Mucosa of stomach (tissue), 1 donor: ENCODE data around the gene CSH2.
"Not testable (repeated sequence)": the region's sequence is repeated elsewhere in the genome, so short reads cannot be mapped to it uniquely, and the experiment has no call there.

Experiments used
- H3K27me3 ChIP-seq: one replicate; pipeline ENCODE4 v1.7.0; 2013; ENCODE audit warnings: mild to moderate bottlenecking, low read length; ENCODE audit not compliant: control insufficient read depth, insufficient read depth
- H3K36me3 ChIP-seq: one replicate; pipeline ENCODE4 v1.7.0; 2013; ENCODE audit warnings: low read length; ENCODE audit not compliant: control insufficient read depth, insufficient read depth
- H3K4me1 ChIP-seq: one replicate; pipeline ENCODE4 v1.7.0; 2013; ENCODE audit warnings: mild to moderate bottlenecking, low read length; ENCODE audit not compliant: control insufficient read depth, insufficient read depth
- H3K4me3 ChIP-seq: one replicate; pipeline ENCODE4 v1.7.0; 2013; ENCODE audit warnings: low read length
- H3K9ac ChIP-seq: one replicate; pipeline ENCODE4 v1.7.0; 2013; ENCODE audit warnings: mild to moderate bottlenecking, low read length, moderate library complexity
- H3K9me3 ChIP-seq: one replicate; pipeline ENCODE4 v1.7.0; 2013; ENCODE audit warnings: mild to moderate bottlenecking, low read length, moderate library complexity; ENCODE audit not compliant: control insufficient read depth
- donor health status: Pancreatic carcinoma.

CSH2 gene

GRCh38 chr17:63843910-63844677 lies 29.4 kb downstream of the CSH2 start:
- no peaks in the 10 kb centered on the region for H3K9me3 ChIP-seq
- peaks cover 23% of the 10 kb centered on the region for H3K4me1 ChIP-seq
- H3K36me3 ChIP-seq = no peaks in the 10 kb centered on the region
- no peaks in the 10 kb centered on the region for H3K27me3 ChIP-seq
- H3K4me3 ChIP-seq = no peak overlapping the region
- peak overlapping the region; percentile 70 for H3K9ac ChIP-seq

DNA sequence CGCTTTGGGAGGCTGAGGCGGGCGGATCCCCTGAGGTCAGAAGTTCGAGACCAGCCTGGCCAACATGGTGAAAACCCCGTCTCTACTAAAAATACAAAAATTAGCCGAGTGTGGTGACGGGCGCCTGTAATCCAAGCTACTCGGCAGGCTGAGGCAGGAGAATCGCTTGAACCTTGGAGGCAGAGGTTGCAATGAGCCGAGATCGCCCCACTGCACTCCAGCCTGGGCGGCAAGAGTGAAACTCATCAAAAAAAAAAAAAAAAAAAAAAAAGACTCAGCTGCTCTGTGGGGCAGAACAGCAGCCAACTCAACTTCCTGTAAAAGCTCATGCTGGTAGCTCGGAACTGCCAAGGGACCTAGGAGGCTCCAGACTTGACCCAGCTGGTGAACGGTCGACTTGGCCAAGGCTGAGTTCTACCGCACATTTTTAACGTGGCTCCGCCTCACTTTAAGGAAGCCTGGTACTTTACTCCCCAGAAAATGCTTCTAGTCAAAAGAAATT lies 30.0 kb downstream of the CSH2 start:
- peaks cover 30% of the 10 kb centered on the region for H3K4me1 ChIP-seq
- peak overlapping the region; percentile 37 for H3K4me3 ChIP-seq
- H3K36me3 ChIP-seq, H3K27me3 ChIP-seq, H3K9me3 ChIP-seq: not testable (repeated sequence)
- H3K9ac ChIP-seq = peak overlapping the region; percentile 70

DNA sequence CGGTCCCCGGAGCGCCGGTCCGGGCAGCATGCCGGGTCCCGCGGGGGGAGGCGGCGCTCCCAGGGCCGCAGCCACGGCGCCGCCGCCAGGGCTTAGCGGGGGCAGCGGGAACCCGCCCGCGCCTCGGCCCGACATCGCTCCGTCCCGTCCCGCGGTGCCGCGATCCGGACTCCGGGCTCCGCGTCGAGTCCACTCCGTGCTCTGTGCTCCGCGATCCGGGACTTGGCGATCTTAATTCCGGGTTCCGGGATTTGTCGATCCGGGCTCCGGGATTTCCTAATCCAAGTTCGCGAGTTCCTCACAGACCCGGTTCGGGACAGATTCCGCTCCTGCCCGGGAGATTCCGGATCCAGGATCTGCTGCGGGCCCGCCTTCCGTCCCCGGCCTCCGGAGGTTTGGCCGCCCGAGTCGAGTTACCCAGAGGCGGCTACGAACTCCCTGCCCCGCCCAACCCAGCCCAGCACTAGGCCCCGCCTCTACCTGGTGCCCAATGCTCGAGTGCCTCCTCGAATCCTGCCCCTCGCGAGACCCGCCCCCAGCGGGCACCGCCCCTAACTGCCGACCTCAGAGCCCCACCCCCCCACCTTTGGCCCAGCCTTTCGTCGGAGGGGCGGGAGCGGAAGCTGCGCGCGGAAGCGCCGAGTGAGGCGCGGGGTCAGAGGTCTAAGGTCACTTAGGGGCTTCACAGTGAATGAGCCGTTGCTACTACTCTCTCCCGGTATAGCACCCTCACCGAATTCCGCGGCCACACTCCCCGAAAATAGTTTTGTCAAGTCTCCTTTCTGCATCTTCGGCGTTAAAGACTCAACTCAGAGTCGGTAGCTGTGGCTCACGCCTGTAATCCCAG lies 30.7 kb downstream of the CSH2 start, which contains the start of gene SMARCD2:
SMARCD2 (minus strand) TSS at position 146 of the 847 bp plus-strand sequence; CDS start at position 135, 11 bp downstream.
- peak within 1 kb of the TSS; percentile 86 for H3K4me3 ChIP-seq
- H3K9ac ChIP-seq = peak within 1 kb of the TSS; percentile 91
- no peaks in the 10 kb centered on the region for H3K36me3 ChIP-seq
- no peaks in the 10 kb centered on the region for H3K9me3 ChIP-seq
- no peaks in the 10 kb centered on the region for H3K27me3 ChIP-seq
- H3K4me1 ChIP-seq = peaks cover 36% of the 10 kb centered on the region

- no peaks in the 10 kb centered on the region for H3K27me3 ChIP-seq
These were observed 31.3 kb downstream of the CSH2 start for GRCh38 chr17:63842173-63842539.

DNA sequence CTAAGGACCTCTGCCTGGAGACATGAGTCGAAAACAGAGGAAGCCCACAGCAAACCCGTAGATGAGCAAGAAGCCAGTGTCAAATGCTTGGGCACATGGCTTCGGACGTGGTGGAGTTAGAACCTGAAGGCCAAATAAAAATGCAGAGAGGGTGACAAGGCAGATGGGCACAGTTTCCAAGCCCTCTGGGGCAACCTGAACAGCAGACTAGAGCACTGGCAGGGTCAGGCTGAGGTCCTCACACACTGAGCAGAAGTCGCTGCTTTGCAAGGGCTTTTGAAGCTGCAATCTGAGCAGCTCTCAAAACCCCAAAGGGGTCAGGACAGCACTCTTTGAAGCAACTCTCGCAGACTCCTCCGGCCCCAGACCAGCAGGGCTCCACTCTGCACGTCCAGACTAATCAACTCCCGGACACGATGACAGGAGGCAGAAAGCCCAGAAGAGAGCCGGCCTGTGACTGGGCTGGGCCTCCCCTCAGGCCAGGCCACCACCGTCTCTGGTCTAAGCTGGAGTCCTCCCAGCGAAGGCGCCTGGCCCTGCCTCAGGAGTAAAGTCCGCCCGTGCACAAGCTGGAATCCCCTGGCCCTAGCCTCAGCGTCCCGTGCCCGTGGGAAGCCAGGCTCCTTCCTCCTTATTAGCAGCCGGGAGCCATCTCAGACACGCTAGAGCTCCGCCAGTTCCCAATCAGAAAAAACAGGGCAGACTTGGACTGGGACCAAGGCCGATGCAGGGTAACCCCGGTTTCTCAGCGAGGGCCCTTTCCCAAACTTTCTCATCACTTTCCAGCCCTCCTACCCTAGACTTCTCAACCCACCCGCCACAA lies 31.9 kb downstream of the CSH2 start:
- H3K27me3 ChIP-seq = no peaks in the 10 kb centered on the region
- peaks cover 36% of the 10 kb centered on the region for H3K4me1 ChIP-seq
- H3K36me3 ChIP-seq = no peaks in the 10 kb centered on the region
- H3K9ac ChIP-seq = peak overlapping the region; percentile 91
- H3K4me3 ChIP-seq = peak overlapping the region; percentile 86
- no peaks in the 10 kb centered on the region for H3K9me3 ChIP-seq

More at GRCh38 chr17:63842173-63842539, 31.3 kb downstream of the CSH2 start:
- Histone ChIP-seq H3K9me3 (no peaks in the 10 kb centered on the region), H3K4me3 (peak overlapping the region; percentile 86), H3K9ac (peak overlapping the region; percentile 91), H3K36me3 (no peaks in the 10 kb centered on the region), H3K4me1 (peaks cover 36% of the 10 kb centered on the region)

- Histone ChIP-seq H3K4me1 (peaks cover 36% of the 10 kb centered on the region), H3K4me3 (peak overlapping the region; percentile 86), H3K9ac (peak overlapping the region; percentile 91), H3K9me3 (no peaks in the 10 kb centered on the region), H3K27me3 (no peaks in the 10 kb centered on the region), H3K36me3 (no peaks in the 10 kb centered on the region)
These were observed 32.7 kb downstream of the CSH2 start for GRCh38 chr17:63840591-63841349.

DNA sequence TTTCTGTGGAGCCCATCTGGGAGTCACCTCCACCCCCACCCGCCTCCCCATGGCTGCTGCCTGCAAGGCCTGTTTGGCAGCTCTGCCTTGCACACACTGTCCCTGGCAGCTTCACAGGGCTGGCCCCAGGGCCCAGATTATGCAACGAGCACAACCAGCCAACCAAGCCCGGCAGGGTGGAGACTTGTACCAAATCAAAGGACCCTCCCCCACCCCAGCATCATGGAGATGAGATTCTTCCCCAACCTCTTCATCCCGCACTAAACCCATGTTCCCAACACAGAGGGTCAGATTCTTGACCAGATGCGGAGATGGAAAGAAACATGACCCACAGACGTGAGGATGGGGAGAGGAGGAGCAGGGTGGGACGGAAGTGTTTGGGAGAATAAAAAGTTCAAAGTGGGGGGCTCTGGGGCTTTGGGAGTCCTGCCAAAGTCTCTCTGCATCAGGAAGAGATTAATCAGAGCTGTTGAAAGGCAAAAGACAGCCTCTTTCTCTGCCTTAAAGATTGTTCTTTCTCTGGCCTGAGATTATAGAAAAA lies 34.8 kb downstream of the CSH2 start:
- H3K9me3 ChIP-seq = no peaks in the 10 kb centered on the region
- peaks cover 36% of the 10 kb centered on the region for H3K4me1 ChIP-seq
- H3K4me3 ChIP-seq = no peak overlapping the region
- H3K27me3 ChIP-seq = no peaks in the 10 kb centered on the region
- H3K9ac ChIP-seq = peak overlapping the region; percentile 40
- H3K36me3 ChIP-seq = peaks cover 4% of the 10 kb centered on the region

- H3K9ac ChIP-seq = peak overlapping the region; percentile 40
- peaks cover 10% of the 10 kb centered on the region for H3K36me3 ChIP-seq
- no peaks in the 10 kb centered on the region for H3K27me3 ChIP-seq
- H3K4me3 ChIP-seq = no peak overlapping the region
- peaks cover 36% of the 10 kb centered on the region for H3K4me1 ChIP-seq
- H3K9me3 ChIP-seq = no peaks in the 10 kb centered on the region
These were observed 35.4 kb downstream of the CSH2 start for GRCh38 chr17:63837962-63838600.

- Histone ChIP-seq H3K36me3 (peaks cover 13% of the 10 kb centered on the region), H3K9me3 (no peaks in the 10 kb centered on the region), H3K4me3 (no peak overlapping the region), H3K4me1 (peaks cover 36% of the 10 kb centered on the region), H3K27me3 (no peaks in the 10 kb centered on the region), H3K9ac (no peak overlapping the region)
These were observed 36.0 kb downstream of the CSH2 start for GRCh38 chr17:63837480-63837879.

DNA sequence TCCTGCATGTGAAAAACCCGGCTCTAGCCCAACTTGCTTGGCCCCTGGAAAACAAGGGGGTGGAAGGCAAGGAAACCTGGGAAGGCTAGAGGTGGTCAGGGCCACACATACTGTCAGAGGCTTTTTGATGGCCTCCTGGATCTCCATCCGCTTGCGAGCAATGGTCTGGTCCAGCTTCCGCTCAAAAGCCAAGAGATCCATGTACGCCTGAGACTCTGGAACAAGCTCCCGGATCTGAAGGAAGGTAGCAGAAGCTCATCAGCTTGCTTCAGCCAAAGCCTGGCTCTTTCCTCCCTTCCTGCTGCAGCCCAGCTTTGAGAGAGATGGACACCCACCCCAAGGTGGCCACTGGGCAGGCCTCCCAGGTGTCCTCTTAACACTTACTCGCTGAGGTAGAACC lies 36.7 kb downstream of the CSH2 start:
- Histone ChIP-seq H3K36me3 (peaks cover 17% of the 10 kb centered on the region), H3K4me1 (peaks cover 36% of the 10 kb centered on the region), H3K9me3 (no peaks in the 10 kb centered on the region), H3K27me3 (no peaks in the 10 kb centered on the region), H3K9ac (no peak overlapping the region), H3K4me3 (no peak overlapping the region)
